Smooth muscle cell of trachea (primary cell): ENCODE data around the gene MRPL54. TPM values are rescaled to one million over a fixed set of nuclear protein-coding genes. Genes with fewer than 3 reads are reported as not detected.

Source experiments
- total RNA-seq: library from RNA; depleted of rRNA; stranded (reverse); fragments of >200 nt; gene quantifications from 2 replicates; pipeline ENCODE4 v1.2.1, GENCODE V29; 2014

The MRPL54 gene
- total RNA-seq, result 21.8 and 50.2 TPM in 2 replicates

GRCh38 chr19:3762501-3763459 lies at the start of gene MRPL54:
Gene MRPL54 (plus strand): TSS chr19:3762682. CDS start chr19:3762701, 19 bp downstream.

GRCh38 chr19:3761382-3762129 lies 926 bp upstream of the MRPL54 start, which contains the start of gene APBA3:
Gene APBA3 (minus strand): TSS chr19:3761692. CDS start chr19:3760264, 1,428 bp downstream.

DNA sequence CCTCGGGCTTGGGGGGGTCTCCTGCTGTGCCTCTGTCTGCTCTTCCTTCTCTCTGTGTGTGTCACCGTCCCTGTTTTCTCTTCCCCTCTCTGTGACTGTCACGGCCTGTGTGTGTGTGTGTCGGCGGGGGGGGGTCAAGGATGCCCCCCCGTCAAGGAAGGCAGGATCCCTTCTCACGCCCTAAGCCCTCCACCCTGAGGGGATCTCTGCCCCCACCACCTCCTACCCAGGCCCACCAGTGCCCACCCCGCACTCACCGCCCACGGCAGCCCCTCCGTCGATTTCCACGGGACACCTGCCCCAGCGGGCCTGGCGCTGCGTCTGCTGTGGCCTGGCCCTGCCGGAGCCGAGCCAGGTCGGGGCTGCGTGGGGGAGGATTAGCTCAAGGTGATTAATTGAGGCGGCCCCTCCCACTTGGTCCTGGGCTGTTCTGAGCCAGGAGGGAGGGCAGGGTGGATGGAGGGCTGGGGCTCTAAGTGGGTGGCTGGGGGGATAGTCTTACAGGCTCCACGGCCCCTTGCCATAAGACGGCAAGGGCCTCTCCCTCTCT lies 9.5 kb downstream of the MRPL54 start, which contains the start of gene RAX2:
Gene RAX2 (minus strand): TSS at position 323 of the 550 bp plus-strand sequence. CDS start 486 bp downstream, outside the sequence.

DNA sequence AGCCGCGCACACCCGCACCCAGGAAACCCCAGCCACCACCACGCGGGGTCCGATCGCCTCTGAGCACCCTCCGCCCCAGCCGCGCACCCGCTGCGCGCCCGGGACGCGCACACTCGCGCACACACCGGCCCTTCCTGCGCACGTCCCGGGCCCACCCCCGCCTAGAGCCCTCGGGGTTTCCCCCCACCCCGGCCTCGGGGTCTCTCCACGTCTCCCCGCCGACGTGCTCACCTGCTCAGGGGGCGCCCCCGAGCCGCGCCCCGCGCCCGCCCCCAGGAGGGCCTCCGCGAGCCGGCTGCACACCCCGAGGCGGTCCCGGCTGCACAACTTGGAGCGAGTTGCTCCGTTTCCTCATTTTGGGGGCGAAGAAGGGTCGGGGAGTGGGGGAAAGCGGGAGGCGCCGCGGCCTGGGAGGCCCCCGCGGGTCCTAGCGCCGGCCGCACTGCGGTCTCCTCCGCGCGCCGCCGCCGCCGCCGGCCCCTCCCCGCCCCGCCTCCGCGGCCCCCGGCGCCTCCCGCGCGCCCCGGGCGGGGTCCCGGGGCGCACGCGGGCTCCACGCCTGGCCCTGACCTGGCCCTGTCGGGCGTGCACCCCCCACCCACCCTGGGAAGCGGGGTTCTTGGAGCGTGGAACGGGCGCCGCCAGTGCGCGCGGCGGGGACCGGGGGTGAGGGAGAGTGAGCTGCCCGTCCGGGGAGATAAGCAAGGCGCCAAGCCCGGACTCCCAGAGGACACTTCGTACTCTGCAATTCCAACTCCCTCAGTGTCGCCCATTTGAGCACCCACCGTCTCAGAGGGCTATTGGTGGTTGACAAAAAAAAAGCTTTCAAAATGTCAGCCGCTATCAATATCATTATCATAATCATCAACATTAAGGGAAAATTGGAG lies 23.7 kb downstream of the MRPL54 start, which contains the start of gene MATK:
Gene MATK (minus strand): TSS at position 444 of the 887 bp plus-strand sequence. CDS start 1,246 bp downstream, outside the sequence.

Other genes with a start within 250 kb of the MRPL54 start
- gene TEKTIP1, start 223.5 kb upstream of the MRPL54 start, total RNA-seq, result not detected in 2 replicates
- 50.2 and 174 TPM in 2 replicates for gene MFSD12, start 205.1 kb upstream of the MRPL54 start, total RNA-seq
- gene HMG20B, start 189.7 kb upstream of the MRPL54 start, total RNA-seq, result 91.1 and 102 TPM in 2 replicates
- gene GIPC3, start 177.2 kb upstream of the MRPL54 start, total RNA-seq, result under 0.01 TPM in 1 of 2 replicates, not detected in the other
- gene TBXA2R, start 155.8 kb upstream of the MRPL54 start, total RNA-seq, result 2.8 and 2.9 TPM in 2 replicates
- 26.8 and 35.6 TPM in 2 replicates for gene CACTIN, start 135.9 kb upstream of the MRPL54 start, total RNA-seq
- gene PIP5K1C, start 62.2 kb upstream of the MRPL54 start, total RNA-seq, result 27.6 and 60.0 TPM in 2 replicates
- gene TJP3, start 54.3 kb upstream of the MRPL54 start, total RNA-seq, result under 0.01 TPM in 1 of 2 replicates, not detected in the other
- gene APBA3, start 990 bp upstream of the MRPL54 start, total RNA-seq, result 19.3 and 28.9 TPM in 2 replicates
- gene RAX2, start 9.5 kb downstream of the MRPL54 start, total RNA-seq, result not detected in 2 replicates
- gene MATK, start 23.7 kb downstream of the MRPL54 start, total RNA-seq, result 0.15 TPM in 1 of 2 replicates, not detected in the other
- not detected in 2 replicates for gene ZFR2, start 106.4 kb downstream of the MRPL54 start, total RNA-seq
- not detected in 2 replicates for gene ATCAY, start 118.0 kb downstream of the MRPL54 start, total RNA-seq
- gene NMRK2, start 170.4 kb downstream of the MRPL54 start, total RNA-seq, result not detected in 2 replicates
- gene DAPK3, start 208.4 kb downstream of the MRPL54 start, total RNA-seq, result 103 and 139 TPM in 2 replicates
- 2,700 and 4,831 TPM in 2 replicates for gene EEF2, start 222.8 kb downstream of the MRPL54 start, total RNA-seq
- 14.8 and 33.6 TPM in 2 replicates for gene PIAS4, start 245.1 kb downstream of the MRPL54 start, total RNA-seq